Hematopoietic multipotent progenitor cell treated with erythropoietin and hydrocortisone succinate and interleukin-3 and kit ligand, for 4 days (in vitro differentiated cells): ENCODE results near the gene EGFR.

Experiments used
- DNase-seq: peaks from one replicate; pipeline ENCODE4 v3.0.0-alpha.2; 2015

The EGFR gene

DNA sequence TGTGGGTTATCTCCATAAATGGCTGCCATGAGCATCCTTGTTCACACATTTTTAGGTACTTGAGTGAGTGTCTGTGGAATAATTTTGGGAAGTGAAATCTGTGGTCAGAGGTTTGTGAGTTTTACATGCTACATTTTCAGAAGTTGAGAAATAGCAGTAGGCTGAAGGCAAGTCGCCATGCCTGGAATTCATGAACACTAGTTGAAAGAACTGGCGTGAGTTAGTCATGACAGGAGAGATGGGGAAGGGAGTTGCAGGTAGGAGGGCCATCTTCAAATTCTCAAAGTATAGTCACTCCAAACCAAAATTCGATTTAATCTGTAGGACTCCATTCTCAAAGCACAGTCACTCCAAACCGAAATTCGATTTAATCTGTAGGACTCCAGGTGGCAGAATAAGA lies 89.6 kb downstream of the EGFR start:
- no peak for DNase-seq

DNA sequence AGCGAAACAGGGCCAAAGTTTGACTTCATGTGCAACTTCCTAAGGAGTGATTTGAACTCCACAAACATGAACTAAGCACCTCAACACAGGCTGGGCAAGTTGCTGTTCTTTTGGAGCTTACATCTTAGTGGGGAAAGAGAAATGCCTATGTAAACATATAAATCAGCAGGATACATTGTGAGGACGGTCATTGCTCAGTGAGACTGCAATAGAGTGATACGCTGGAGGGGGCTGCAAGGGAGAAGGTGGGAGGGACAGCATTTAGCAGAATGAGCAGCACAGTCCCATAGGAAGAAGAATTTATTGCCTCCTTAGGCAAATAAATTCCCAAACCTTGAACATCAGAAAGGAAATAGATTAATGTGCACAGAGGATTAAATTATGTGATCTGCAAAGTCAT lies 90.0 kb downstream of the EGFR start:
- DNase-seq = no peak

DNA sequence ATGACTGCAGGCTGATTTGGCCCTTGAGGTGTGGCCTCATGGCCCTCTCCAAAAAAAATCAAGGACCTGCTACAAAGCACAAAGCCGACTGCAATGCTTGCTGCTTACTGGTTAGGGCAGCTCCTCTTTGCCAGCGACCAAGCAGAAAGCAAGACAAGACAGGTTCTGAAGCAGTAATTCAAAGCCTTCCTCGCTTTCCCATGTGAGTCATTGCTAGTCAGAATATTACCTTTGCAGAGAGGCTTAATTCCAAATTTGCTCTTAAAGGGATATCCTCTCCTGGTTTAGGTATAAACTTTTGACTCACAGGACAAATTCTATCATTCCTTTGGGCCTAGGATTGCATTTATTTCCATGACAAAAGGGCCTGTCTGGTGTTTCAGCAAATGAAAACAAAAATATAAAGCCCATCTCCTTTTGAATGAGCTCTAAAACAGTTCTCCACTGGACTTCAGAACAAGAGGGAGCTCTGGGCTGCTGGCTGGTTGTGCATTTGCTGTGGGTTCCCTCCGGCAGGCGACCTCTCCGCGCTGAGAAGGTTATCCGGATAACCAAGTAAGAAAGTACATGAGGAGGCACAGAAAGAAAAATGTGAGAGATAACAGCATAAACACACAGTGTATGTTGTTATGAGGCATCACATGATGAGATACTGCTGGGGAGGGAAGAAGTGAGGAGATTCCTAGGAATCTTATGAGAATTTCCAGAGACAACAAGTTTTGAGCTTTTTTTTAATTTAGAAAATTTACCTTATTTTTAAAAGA lies 90.8 kb downstream of the EGFR start:
- no peak for DNase-seq

DNA sequence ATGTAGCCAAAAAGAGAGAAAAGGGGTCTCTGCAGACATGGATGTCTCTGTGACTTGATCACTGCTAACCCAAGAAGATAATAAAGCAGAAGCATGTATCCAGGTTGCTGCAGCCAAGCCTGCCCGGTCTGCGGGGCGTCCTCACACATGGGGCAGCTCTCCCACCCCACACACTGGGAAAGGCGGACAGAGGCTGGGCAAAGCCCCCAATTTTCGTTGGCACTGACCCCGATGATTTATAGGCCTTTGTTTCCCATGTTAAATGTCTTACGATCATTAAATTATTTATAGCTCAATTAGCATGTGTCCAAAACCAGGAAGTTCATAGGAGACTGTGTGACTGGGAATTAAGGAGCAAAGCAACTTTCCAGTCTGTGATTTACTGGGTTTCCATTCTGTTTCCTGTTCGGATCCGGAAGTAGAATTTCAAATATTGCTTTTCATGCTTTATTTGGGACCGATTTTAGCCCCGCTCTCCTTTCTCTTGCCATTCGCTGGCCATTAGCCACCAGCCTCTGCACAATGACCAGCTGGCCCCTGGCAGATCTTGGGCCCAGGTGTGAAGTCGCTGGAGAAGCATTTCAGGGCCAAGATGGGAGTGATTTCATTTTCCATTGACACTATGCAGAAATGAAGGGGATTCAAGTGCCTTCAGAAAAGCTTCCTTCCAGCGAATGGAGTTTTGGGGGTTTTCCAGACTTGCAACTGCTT lies 91.6 kb downstream of the EGFR start:
- no peak for DNase-seq

DNA sequence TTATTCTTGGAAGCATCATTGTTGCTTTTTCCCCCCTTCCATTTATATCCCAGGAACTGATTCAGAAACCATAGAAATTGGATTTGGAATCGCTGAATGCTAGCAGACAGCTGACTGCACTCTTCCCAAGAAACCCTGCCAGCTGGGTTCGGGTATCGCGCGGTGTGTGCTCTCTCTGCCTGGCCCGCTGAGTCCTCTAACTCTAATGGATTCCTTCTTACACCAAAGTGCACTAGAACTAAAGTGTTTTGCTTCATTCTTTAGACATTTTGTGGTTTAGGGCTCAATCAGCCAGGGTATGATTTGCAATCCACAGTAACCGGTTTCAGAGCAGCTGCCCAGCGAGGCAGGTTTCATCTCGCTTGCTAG lies 92.2 kb downstream of the EGFR start:
- DNase-seq = no peak

DNA sequence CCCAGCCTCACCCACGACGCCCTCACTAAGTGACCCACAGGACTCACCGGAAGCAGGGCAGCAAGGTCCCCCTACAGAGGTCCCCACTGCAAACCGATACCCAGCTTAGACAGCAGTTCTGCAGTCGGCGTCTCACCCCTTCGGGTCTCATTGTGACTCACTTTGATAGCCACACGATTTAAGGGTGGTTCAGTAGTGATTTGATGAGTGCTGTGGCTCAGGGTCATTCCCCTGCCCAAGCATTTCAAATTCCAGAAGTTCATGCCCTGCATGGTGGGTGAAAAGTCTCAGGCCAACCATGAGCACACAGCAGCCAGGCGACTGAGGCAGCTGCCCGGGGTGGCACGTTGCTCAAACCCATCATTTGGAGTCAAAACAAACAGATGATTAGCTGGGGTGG lies 93.2 kb downstream of the EGFR start:
- no peak for DNase-seq

DNA sequence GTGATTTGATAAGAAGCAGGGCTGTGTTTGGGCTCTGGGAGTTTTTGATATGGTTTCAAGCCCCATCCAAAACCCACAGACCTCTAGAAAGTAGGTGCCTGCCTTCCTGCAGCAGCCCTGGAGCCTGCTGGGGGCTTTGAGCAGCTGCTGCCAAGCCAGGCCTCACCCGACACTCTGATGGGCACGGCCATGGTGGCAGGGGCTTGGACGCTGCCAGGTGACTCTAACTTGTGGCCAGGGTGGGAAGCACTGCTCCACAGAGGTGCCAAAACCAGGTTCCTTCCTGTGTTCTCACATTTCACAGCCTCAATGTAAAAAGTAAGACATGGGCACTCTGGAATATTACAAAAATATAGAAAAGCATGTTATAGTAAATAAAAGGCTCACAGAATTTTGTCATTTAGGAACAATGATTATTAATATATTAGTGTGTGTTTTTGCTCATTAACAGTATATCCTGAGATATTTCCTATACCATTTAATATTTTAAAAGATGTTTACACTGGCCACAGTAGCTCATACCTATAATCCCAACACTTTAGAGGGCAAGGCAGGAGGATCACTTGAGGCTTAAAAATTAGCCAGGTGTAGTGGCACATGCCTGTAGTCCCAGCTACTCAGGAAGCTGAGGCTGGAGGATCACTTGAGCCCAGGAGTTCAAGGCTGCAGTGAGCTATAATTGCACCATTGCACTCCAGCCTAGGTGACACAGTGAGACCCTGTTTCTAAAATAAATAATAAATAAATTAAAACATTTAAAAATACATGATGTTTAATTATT lies 95.1 kb downstream of the EGFR start:
- DNase-seq = no peak

DNA sequence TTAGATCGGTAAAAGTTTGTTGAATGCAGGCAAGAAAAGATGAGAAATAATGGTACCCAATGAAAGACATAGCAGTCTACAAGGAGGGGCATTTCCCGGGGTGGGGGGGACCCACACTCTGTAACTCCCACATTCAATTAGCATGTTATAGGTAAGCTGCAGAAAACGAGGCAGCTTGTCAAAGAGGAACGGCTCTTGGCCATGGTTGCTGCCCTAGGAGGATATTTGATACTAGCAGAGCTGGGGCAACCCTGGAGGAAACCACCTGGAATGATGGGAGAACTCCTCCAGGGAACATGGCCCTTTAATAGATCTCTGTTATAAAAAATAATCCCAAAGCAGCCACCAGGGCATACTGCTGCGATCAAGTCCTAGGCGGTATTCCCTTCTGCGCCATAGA lies 98.5 kb downstream of the EGFR start:
- no peak for DNase-seq

DNA sequence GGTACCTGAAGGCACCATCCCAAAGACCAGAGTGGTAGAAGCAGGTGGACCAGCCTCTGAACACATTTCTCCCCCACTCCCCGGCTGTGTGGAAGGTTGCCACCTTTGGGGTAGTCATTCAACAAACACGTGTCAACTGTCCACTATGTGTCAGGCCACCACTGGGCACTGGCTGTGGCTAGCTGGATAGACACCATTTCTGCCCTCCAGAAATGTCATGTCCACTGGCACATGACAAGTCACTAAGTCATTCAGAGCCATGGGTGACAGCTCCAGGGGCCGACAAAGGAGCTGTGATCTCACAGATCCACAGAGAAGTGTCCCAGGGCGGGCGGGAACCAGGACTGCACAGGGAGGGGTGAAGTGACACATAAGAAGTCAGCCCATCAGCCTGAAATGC lies 99.6 kb downstream of the EGFR start:
- no peak for DNase-seq

DNA sequence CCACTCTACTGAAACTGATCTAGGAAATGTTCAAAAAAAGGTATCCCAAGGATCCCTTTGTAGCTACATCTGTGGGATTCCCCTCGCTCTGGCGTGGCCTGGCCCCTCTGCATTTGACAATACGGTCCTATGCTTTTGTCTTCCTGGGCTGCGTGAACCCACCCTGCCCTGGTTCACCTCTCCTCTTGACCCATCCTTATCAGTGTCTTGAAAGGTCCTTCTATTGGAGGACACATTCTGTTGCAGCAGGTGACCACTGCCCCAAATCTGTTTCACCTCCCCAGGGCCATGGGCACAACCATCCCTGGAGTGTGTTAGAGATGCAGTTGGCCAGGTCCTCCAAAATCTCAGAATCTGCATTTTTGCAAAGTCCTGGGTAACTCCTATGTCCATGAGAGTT lies 100.8 kb downstream of the EGFR start:
- no peak for DNase-seq

DNA sequence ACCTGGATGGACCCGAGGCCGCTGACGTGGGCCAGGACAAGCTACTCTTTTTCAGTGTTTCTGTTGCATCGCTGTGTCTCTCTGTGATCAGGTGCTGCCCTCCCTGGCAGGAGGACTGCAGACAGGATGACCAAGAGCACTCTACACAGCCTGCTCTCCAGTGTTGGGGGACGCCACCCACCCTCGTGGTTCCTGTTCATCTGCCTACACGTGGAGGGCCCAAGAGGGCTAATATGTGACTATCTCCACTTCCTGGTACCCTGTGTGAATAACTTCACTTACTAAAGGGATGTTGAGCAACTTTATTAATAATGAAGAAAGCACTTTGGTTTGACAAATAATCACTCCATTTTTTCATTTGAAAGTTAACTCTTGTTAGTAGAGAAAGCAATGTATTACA lies 101.3 kb downstream of the EGFR start:
- DNase-seq = no peak

DNA sequence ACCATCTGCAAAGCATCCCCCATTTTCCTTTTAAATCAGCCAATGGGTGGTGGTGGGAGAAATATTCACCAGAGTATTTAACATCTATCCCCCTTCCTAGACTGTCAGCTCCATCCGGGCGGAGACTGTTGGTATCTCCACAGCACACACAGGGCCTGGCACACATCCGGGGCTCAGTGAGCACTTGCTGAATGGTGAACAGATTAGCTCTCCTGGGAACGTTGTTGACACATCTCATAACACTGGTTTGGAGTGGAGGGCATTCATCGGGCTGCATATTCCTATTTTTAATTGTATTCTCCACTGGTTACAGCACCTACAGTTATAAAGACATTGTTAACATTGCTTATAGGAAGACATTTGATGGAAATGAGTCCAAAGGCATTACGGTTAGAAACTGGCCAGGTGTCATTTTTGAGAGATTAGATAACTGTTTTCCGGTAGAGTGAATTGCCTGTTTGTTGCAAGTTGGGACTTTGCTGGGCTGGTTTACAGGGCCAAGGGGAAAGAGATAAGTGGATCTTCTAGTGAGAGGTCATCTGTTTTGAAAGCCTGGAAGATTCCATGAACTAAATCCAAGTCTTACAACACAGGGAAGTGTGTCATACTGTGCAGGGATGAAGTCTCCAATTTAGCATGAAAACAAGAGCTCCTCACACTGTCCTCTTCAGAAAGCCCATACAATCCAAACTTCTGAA lies 101.8 kb downstream of the EGFR start:
- DNase-seq = no peak

DNA sequence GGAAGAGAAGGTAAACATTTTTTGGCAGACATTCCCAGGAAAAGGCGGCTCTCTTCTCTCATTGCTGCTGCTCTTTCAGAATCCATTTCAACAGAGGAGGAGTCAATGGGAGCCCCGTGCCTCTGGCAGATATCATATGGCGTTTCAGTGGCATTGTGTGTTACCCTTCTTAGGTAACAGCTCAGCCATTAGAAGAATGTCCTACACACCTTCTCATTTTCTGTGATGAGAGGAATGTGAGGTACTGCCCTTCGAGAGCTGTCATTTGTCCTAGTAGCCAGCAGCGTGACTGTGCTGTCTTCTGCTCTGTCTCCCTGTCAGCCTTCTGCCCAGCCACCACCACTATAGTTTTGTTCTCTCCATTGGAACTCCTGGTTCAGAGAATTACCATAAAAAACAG lies 102.4 kb downstream of the EGFR start:
- no peak for DNase-seq

DNA sequence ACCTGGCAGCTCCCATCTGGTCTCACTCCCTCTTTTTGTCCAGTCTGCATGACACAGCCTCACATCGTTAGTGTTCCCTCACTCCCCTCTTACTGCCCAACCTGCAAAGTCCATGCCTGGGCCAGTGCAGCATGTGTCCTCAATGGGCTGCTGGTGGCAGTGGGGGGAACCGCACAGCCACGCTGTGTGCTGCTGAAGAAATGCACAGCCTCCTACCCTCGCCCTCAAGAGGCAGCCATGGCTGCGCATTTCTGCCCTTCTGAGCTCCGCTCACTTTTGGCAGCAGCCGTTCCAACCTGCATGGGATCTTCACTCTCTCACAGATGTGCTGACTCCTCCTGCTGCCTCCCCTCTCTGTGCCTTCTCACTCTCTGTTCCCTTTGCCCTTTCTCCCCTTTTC lies 103.4 kb downstream of the EGFR start:
- DNase-seq = no peak

DNA sequence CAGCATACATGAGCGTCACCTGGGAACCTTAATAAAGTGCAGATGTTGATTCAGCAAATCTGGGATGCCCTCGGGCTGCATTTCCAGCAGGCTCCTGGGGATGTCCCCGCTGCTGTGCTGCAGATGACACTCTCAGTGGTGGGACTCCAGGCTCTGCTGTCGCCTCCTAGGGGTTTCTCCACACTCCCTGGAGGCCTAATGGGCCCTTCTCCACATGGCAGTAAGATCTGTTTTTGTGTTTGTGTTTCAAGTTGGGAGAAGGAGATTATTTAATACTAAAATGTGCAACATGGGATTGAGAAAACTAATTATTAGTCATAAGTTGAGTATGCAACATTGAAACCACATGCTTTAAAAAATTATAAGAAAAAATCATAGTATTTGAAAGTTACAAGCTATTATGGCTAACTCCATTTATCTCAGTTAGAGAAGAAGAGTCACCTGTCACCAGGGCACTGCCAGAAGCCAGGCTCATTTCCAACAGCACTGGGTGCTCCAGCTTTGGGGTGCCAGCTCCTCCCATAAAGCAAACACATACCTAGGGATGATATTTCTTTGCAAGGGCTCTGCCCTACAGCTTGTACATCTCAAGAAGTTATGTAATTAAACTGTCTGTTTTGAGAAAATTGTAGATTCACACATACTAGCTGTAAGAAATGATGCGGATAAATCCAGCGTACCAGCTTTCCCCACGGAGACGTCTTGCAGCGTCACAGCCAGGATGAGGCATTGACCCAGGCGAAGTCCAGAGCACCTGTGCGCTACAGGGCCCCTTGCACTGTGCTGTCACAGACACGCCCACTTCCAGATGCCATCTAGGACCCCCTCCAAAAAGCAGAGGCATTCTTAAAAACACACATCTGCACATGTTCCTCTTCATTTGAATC lies 106.4 kb downstream of the EGFR start:
- DNase-seq = no peak

DNA sequence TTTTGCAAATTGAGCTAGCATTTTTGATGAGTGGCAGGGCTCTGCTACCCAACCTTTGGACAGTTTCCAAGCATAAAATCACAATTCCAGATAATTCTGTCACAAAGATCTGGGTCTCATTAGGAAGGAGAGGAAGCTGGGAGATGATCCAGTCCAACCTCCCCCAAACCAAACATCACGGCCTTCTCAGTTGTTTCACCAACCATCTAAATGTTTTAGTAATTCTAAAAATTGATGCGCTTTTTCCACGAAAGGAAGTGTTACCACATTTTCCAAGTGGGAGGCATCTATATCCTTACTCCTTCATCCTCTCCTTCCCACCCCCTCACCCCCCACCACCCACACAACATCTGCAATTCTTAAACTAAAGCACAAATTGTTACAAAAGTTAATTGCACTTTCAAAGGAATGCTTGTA lies 108.3 kb downstream of the EGFR start:
- no peak for DNase-seq

DNA sequence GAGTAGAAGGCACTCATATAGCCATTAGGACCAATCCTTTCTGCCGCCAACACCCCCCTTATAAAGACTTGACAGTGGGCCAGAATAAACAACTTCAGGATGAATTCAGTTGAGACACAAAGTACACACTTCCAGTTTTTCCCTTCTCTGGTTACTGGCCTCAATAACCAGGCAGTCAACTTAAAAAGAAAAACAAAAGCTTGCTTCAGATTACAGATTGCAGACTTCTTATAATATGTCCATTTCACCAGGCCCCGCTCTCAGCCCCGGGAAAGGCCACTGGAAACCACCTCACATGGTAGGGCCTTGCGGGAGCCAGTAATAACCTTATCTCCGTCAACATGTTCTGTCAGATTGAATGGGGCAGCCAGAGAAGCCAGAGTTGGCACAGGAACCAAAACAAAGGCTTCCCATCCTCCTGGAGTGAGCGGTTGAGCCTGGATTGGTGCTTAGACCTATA lies 108.8 kb downstream of the EGFR start:
- no peak for DNase-seq

DNA sequence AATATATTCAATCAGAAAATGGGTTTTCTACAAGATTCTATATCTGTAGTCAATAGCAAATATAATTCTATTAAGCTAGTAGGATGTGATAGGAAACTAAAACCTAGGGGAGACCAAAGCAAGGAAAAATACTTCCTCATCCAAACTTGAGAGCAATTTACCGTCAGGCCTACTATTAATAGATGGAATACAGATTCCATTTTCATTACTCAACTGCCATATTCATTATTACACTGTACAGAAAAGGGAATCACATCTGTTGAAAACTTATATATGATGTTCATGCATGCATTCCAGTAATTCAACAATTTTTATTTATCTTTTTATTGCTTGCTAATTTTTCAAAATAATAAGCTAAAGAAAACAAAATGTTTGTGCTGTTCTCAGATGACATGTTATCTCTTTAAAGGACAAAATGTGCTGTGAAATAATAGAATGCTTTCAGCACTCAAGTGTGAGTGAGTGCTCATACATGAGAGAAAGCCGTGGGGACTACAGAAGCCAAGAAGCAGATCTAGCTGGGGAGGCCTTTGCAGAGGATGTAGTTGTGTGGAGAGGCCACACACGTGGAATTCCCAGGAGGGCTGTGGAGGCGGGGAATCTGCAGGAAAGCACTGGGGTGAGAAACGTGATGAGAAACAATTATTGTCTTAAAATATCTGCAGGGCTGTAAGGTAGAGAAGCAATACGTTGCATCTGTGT lies 110.0 kb downstream of the EGFR start:
- no peak for DNase-seq

DNA sequence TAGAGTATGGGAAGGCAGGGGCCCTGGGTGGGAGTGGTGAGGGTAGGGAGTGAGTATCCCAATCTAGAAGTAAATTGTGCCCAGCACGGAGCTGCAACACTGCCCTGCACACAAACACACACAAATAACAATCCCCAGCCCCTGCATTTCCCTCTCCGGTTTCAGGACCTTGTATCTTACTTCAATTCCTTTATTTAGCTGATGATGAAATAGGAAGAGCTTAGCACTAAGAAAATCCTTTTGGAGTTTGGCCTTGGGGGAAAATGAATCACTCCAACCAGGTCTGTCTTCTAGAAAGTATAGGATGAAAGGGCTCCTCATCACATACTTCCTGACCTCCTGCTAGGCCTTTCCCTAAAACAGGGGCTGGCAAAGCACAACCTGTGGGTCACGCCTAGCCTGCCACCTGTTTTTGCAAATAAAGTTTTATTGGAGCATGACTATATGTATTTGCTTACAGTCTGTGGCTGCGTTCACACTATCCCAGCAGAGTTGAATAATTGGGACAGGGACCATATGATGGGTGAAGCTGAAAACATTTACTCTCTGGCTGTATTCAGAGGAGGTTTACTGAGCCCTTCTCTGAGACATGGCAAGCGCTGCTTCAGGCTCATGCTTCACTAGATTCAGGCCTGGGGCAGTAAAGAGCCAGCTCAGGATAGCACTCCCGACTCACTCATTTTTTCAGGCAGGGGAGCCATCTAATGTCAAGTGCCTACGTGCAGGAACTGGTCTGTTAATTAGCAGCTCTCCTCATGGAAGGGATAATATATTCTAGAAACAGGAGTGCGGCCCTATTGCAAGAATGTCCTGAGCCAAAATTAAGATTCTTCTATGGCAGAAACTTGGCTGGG lies 111.0 kb downstream of the EGFR start:
- no peak for DNase-seq

DNA sequence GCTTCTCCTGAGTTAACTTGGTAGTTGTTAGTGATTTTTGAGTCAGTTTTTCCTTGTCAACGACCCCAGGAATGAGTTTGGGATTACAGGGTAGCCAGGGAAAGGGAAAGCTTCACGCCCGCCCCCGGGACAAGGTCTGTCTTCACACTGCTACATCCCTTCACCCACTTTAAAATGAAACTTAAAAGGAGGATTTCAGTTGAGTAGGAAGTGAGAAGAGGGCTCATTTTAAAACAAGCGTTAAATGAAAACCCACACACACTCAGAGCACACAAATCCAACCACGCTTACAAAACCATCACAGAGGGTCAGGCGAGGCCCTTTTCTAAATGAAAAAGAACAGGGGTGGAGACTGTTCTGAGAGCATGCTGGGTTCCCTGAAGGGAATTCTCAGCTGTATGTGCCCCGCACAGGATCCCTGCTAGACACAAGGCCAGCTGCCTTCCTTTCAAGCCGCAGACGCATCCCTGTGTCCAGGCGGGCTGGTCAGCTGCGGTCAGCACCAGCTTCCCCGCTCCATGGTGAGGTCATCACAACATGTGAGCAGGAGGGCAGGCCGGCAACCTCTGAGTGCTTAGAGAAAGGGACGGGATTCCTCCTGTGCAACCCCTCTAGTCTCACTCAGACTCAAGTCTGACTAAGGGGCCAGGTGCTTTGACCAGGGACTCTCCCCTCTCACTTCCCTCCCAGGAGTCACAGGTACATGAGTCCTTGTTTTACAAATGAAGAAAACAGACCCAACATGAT lies 111.8 kb downstream of the EGFR start:
- DNase-seq = no peak
